Thyroid gland (tissue), 4 donors: ENCODE measurements around the gene TBC1D24.
A peak's percentile ranks its signal among the peaks of the same experiment; 100 is the strongest.

ENCODE experiments used
- CTCF ChIP-seq, 6 experiments: fragments of 200-600 bp in 3 of 6; fragments of 450-650 bp in 3 of 6; sonication (generic) in 3 of 6; IDR thresholded peaks; one replicate each; pipeline ENCODE4 v1.5.1; 2016 to 2019; ENCODE audit warnings: antibody characterized with exemption in 6 of 6, mild to moderate bottlenecking in 2 of 6, inconsistent platforms in 1 of 6, moderate library complexity in 1 of 6
- POLR2A ChIP-seq, 2 donors: fragments of 450-650 bp; IDR thresholded peaks; one replicate each; pipeline ENCODE4 v1.6.1; 2017; ENCODE audit warnings: antibody characterized with exemption in 2 of 2, mild to moderate bottlenecking in 2 of 2, moderate library complexity in 1 of 2

- TF ChIP-seq CTCF (IDR thresholded peaks at IDR 0.05) (no peak), POLR2A (IDR thresholded peaks at IDR 0.05) (peak; percentile 17 to 76)
Observed at GRCh38 chr16:2531696-2532493, 57.0 kb downstream of the TBC1D24 start.
